Caco-2 (cell line): ENCODE measurements around the gene CASD1. TPM values are rescaled to one million over a fixed set of nuclear protein-coding genes. Genes with fewer than 3 reads are reported as not detected.

Experiments
- BruUV-seq: library from RNA; stranded (reverse); fragments of 400-500 nt; replicated peaks from 2 replicates; lab custom pipeline; 2021; lab: Mats Ljungman, UMichigan
- CTCF ChIA-PET: fragments of 300-600 bp; sonication (Branson Sonifier 250); formaldehyde crosslinking; loops from one replicate; lab custom pipeline; 2022; ENCODE audit warnings: antibody characterized with exemption; lab: Charles Lee
- POLR2A ChIA-PET: fragments of 300-600 bp; sonication (Branson Sonifier 250); formaldehyde crosslinking; loops from one replicate; lab custom pipeline; 2022; ENCODE audit warnings: antibody characterized with exemption; lab: Charles Lee
- DNase-seq, 2 experiments: peaks; one replicate each; pipeline versions ENCODE4 v3.0.0 to v3.0.0-alpha.2; 2020 to 2022
- H3K27me3 ChIP-seq: replicated peaks from 2 replicates; pipeline ENCODE4 v1.6.0; 2011; ENCODE audit warnings: low read length; ENCODE audit not compliant: control insufficient read depth, insufficient read depth
- H3K36me3 ChIP-seq: 2 replicates; pipeline ENCODE4 v1.5.1; 2011; ENCODE audit warnings: low read length; ENCODE audit not compliant: control insufficient read depth, insufficient read depth
- H3K4me1 ChIP-seq: fragments of 250-450 bp; sonication (Bioruptor Pico); 2 replicates; pipeline ENCODE4 v1.5.1; 2020; ENCODE audit warnings: mild to moderate bottlenecking
- H3K4me3 ChIP-seq: 2 replicates; pipeline ENCODE4 v1.5.1; 2011; ENCODE audit warnings: low read depth, mild to moderate bottlenecking, control low read depth, low read length
- H3K9me3 ChIP-seq: fragments of 250-450 bp; sonication (Bioruptor Pico); 2 replicates; pipeline ENCODE4 v1.5.1; 2020; ENCODE audit warnings: mild to moderate bottlenecking, moderate library complexity
- H3K27ac Mint-ChIP-seq: one replicate; pipeline ENCODE4 v1.8.0; 2022; ENCODE audit warnings: mixed read lengths; ENCODE audit not compliant: unreplicated experiment
- H3K27me3 Mint-ChIP-seq: one replicate; pipeline ENCODE4 v1.8.0; 2022; ENCODE audit warnings: mixed read lengths; ENCODE audit not compliant: insufficient read depth, unreplicated experiment
- H3K36me3 Mint-ChIP-seq: one replicate; pipeline ENCODE4 v1.8.0; 2022; ENCODE audit warnings: mild to moderate bottlenecking, mixed read lengths; ENCODE audit not compliant: insufficient read depth, unreplicated experiment
- H3K4me1 Mint-ChIP-seq: one replicate; pipeline ENCODE4 v1.8.0; 2022; ENCODE audit warnings: low read depth, mixed read lengths; ENCODE audit not compliant: unreplicated experiment
- H3K4me3 Mint-ChIP-seq: one replicate; pipeline ENCODE4 v1.8.0; 2022; ENCODE audit warnings: mild to moderate bottlenecking, moderate library complexity, mixed read lengths; ENCODE audit not compliant: unreplicated experiment
- H3K9me3 Mint-ChIP-seq: one replicate; pipeline ENCODE4 v1.8.0; 2022; ENCODE audit warnings: mixed read lengths; ENCODE audit not compliant: unreplicated experiment
- CTCF ChIP-seq, 2 experiments: fragments of 200-600 bp in 1 of 2; IDR thresholded peaks; 1 replicate in 1 of 2; 2 replicates in 1 of 2; pipeline versions ENCODE4 v1.5.1 to v1.8.0; 2011 to 2022; ENCODE audit warnings: antibody characterized with exemption in 1 of 2, control low read depth in 1 of 2, inconsistent platforms in 1 of 2, low read depth in 1 of 2, low read length in 1 of 2, mild to moderate bottlenecking in 1 of 2, moderate library complexity in 1 of 2; ENCODE audit not compliant: insufficient read depth in 1 of 2, severe bottlenecking in 1 of 2, unreplicated experiment in 1 of 2
- intact Hi-C: fragments of 100-400 bp; cut with micrococcal nuclease; formaldehyde crosslinking; loops from one replicate; pipeline ENCODE4 v1.10.0; 2022; ENCODE audit not compliant: unreplicated experiment
- total RNA-seq: library from RNA; stranded (reverse); gene quantifications from 2 replicates; pipeline ENCODE4 v1.2.3, GENCODE V29; 2022

Gene CASD1
- total RNA-seq, 1 experiment from 2014 or later: 13.7 TPM

GRCh38 chr7:94556028-94556427 is 46.4 kb downstream of the CASD1 start:
- Histone ChIP-seq H3K9me3 (no peaks in the 10 kb centered on the region), H3K27me3 (no peaks in the 10 kb centered on the region), H3K36me3 (no peaks in the 10 kb centered on the region), H3K4me1 (peaks cover 19% of the 10 kb centered on the region), H3K4me3 (no peak overlapping the region)
- Mint-ChIP-seq H3K27ac (no peak overlapping the region), H3K36me3 (no peaks in the 10 kb centered on the region), H3K4me3 (no peak overlapping the region), H3K9me3 (no peaks in the 10 kb centered on the region), H3K4me1 (peaks cover 10% of the 10 kb centered on the region), H3K27me3 (no peaks in the 10 kb centered on the region)
- no peak for TF ChIP-seq CTCF (IDR thresholded peaks at IDR 0.05; ENCODE audit: insufficient read depth in 1 of 2, low read depth in 1 of 2, low read length in 1 of 2, severe bottlenecking in 1 of 2, unreplicated experiment in 1 of 2)
- no peak for DNase-seq
- intact Hi-C loops: no loop called here
- ChIA-PET POLR2A (no interaction called here), CTCF (no interaction called here)
- BruUV-seq: TSS peak; percentile 19

GRCh38 chr7:94557215-94557614 is 47.6 kb downstream of the CASD1 start:
- Mint-ChIP-seq H3K27ac (no peak overlapping the region), H3K36me3 (no peaks in the 10 kb centered on the region), H3K9me3 (no peaks in the 10 kb centered on the region), H3K27me3 (no peaks in the 10 kb centered on the region), H3K4me1 (peaks cover 10% of the 10 kb centered on the region), H3K4me3 (no peak overlapping the region)
- no peak for DNase-seq
- H3K4me1 ChIP-seq: peaks cover 31% of the 10 kb centered on the region
- BruUV-seq: no TSS peak
- H3K9me3 ChIP-seq: no peaks in the 10 kb centered on the region
- H3K36me3 ChIP-seq: no peaks in the 10 kb centered on the region
- CTCF ChIA-PET: no interaction called here
- POLR2A ChIA-PET: no interaction called here
- intact Hi-C loops: no loop called here
- no peak for TF ChIP-seq CTCF (IDR thresholded peaks at IDR 0.05; ENCODE audit: insufficient read depth in 1 of 2, low read depth in 1 of 2, low read length in 1 of 2, severe bottlenecking in 1 of 2, unreplicated experiment in 1 of 2)
- H3K4me3 ChIP-seq: no peak overlapping the region
- no peaks in the 10 kb centered on the region for H3K27me3 ChIP-seq

- CTCF ChIA-PET: interaction anchor here (0.6 kb wide), 3 partner anchors 96 to 415 kb away, joined by 3 to 8 read pairs (median 3); partner anchors contain the start of gene SGCE
- peak overlapping the region; percentile 43 for H3K27ac Mint-ChIP-seq
- H3K27me3 Mint-ChIP-seq: no peaks in the 10 kb centered on the region
- H3K9me3 Mint-ChIP-seq: no peaks in the 10 kb centered on the region
- H3K4me3 ChIP-seq: no peak overlapping the region
- H3K4me1 ChIP-seq: peaks cover 32% of the 10 kb centered on the region
- intact Hi-C loops: loop anchor here (1.0 to 5.0 kb wide), 2 partner anchors 20 to 97 kb away; partner anchors contain the start of gene SGCE
- BruUV-seq: no TSS peak
- H3K36me3 ChIP-seq: no peaks in the 10 kb centered on the region
- no peaks in the 10 kb centered on the region for H3K27me3 ChIP-seq
- peak in 1 of 2 experiments; percentile 32 for DNase-seq
- H3K36me3 Mint-ChIP-seq: no peaks in the 10 kb centered on the region
- peaks cover 10% of the 10 kb centered on the region for H3K4me1 Mint-ChIP-seq
- no peak for TF ChIP-seq CTCF (IDR thresholded peaks at IDR 0.05; ENCODE audit: insufficient read depth in 1 of 2, low read depth in 1 of 2, low read length in 1 of 2, severe bottlenecking in 1 of 2, unreplicated experiment in 1 of 2)
- H3K4me3 Mint-ChIP-seq: peak overlapping the region; percentile 24
- POLR2A ChIA-PET: no interaction called here
- no peaks in the 10 kb centered on the region for H3K9me3 ChIP-seq
Measured at GRCh38 chr7:94559972-94560371, 50.4 kb downstream of the CASD1 start.
